ENCODE results near the gene SLC46A3.

GRCh38 chr13:28718543-28719226 is at the start of gene SLC46A3:
- TF ChIP-seq CTCF (IDR thresholded peaks at IDR 0.05) (no peak), POLR2AphosphoS5 (IDR thresholded peaks at IDR 0.05) (peak; percentile 60 to 90 (median 85)), POLR2A (IDR thresholded peaks at IDR 0.05) (peak; percentile 21 to 47), EP300 (IDR thresholded peaks at IDR 0.05) (no peak)
